Renal cortical epithelial cell (primary cell): ENCODE data around the gene RAD54L. TPM values are rescaled to one million over a fixed set of nuclear protein-coding genes. Genes with fewer than 3 reads are reported as not detected.
"Not testable (repeated sequence)": the region's sequence is repeated elsewhere in the genome, so short reads cannot be mapped to it uniquely, and the experiment has no call there.

Experiments used
- DNase-seq: peaks from one replicate; pipeline ENCODE4 v3.0.0-alpha.2; 2011; ENCODE audit warnings: low read depth
- total RNA-seq: library from RNA; depleted of rRNA; stranded (reverse); fragments of >200 nt; gene quantifications from 2 replicates; pipeline ENCODE4 v1.2.3, GENCODE V29; 2014

The RAD54L gene
- total RNA-seq, 1 donor from 2014 or later = 1.9 TPM

DNA sequence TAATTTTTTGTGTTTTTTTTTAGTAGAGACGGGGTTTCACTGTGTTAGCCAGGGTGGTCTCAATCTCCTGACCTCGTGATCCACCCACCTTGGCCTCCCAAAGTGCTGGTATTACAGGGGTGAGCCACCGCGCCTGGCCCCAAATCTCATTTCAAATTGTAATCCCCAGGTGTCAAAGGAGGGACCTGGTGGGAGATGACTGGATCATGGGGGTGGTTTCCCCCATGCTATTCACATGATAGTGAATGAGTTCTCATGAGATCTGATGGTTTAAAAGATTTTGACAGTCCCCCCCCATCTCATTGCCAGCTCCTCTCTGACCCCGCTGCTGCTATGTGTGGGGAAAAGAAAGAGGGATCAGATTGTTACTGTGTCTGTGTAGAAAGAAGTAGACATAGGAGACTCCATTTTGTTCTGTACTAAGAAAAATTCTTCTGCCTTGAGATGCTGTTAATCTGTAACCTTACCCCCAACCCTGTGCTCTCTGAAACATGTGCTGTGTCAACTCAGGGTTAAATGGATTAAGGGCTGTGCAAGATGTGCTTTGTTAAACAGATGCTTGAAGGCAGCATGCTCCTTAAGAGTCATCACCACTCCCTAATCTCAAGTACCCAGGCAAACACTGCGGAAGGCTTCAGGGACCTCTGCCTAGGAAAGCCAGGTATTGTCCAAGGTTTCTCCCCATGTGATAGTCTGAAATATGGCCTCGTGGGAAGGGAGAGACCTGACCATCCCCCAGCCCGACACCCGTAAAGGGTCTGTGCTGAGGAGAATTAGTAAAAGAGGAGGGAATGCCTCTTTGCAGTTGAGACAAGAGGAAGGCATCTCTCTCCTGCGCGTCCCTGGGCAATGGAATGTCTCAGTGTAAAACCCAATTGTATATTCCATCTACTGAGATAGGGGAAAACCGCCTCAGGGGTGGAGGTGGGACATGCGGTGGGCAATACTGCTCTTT, 72.7 kb downstream of the RAD54L start:
- DNase-seq = not testable (repeated sequence)

DNA sequence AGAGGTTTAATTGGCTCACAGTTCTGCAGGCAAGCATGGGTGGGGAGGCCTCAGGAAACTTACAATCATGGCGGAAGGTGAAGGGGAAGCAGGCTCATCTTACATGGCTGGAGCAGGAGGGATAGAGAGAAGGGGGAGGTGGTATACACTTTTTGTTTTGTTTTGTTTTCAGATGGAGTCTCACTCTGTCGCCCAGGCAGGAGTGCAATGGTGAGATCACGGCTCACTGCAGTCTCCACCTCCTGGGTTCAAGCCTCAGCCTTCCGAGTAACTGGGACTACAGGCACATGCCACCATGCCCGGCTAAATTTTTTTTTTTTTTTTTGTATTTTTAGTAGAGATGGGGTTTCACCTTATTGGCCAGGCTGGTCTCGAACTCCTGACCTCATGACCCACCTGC, 74.6 kb downstream of the RAD54L start:
- not testable (repeated sequence) for DNase-seq

DNA sequence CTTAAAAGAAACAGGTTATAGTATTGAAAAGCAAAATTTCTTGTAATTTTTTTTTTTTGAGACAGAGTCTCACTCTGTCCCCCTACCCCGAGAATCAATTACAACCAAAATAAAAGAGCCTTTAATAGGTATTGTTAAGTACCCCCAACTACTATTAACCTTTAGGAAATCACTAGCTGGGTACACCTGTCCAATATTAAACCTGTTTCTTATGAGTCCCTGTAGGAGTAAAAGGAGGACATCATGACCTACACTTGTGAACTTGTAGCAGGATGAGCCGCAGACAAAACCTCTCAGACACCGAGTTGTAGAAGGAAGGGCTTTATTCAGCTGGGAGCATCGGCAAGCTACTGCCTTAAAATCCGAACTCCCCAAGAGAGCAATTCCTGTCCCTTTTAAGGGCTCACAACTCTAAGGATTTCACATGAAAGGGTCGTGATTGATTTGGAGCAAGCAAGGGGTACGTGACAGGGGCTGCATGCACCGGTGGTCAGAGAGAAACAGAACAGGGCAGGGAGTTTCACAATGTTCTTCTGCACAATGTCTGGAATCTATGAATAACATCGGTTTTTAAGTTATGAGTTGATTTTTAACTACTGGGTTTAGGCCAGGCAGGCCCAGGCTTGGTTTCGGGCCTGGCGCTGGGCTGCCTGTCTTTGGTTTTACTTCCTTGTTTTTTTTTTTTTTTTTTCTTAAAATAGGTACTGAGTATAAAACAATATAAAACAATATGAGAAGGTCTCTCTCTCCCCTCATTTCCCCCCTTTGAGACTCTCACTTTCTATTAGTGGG, 77.9 kb downstream of the RAD54L start:
- DNase-seq = peak; percentile 64

Other genes with a start within 250 kb of the RAD54L start
- 9.0 and 33.7 TPM in 2 replicates for gene PIK3R3, start 115.1 kb upstream of the RAD54L start, total RNA-seq
- gene TSPAN1, start 72.7 kb upstream of the RAD54L start, total RNA-seq = 78.7 and 114 TPM in 2 replicates
- gene P3R3URF, start 71.3 kb upstream of the RAD54L start, total RNA-seq = not detected in 2 replicates
- gene POMGNT1, start 49.3 kb upstream of the RAD54L start, total RNA-seq = 34.0 and 38.6 TPM in 2 replicates
- 2.1 and 13.8 TPM in 2 replicates for gene LURAP1, start 44.4 kb upstream of the RAD54L start, total RNA-seq
- gene LRRC41, start 55.9 kb downstream of the RAD54L start, total RNA-seq = 106 and 118 TPM in 2 replicates
- 526 and 736 TPM in 2 replicates for gene UQCRH, start 55.9 kb downstream of the RAD54L start, total RNA-seq
- gene NSUN4, start 93.0 kb downstream of the RAD54L start, total RNA-seq = 21.7 and 27.4 TPM in 2 replicates
- gene FAAH, start 146.6 kb downstream of the RAD54L start, total RNA-seq = 10.8 and 16.1 TPM in 2 replicates
- gene DMBX1, start 242.1 kb downstream of the RAD54L start, total RNA-seq = not detected in 2 replicates